NCI-H1105 treated with DMSO at 0.1 percent for 48 hours (cell line): ENCODE measurements around the gene TBCK.

Experiments used
- DNase-seq: peaks from one replicate; lab custom pipeline; 2025; lab: John Stamatoyannopoulos, UW

The TBCK gene

GRCh38 chr4:106038908-106039307 is 277.1 kb downstream of the TBCK start:
- DNase-seq: no peak

DNA sequence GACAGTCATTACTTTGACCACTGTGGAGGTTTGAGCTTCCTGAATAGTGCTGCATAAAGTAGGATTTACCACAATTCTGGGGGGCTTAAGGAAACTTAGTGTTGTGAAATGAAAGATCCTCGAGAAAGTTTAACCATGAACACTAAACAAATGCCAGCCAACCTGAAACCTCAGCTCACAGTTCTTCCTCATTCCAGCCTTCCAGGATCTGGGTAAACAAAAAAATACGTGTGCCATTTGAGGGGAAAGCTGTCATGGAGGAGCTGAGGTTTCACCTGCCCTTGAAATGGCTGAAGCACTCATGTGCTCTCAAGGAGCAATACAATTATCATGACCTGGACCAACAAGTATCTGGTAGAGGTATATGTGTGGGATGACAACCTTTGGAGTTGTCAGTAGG is 278.0 kb downstream of the TBCK start:
- no peak for DNase-seq

GRCh38 chr4:106036848-106037247 is 279.2 kb downstream of the TBCK start:
- DNase-seq: no peak

GRCh38 chr4:106036334-106036733 is 279.7 kb downstream of the TBCK start:
- no peak for DNase-seq

DNA sequence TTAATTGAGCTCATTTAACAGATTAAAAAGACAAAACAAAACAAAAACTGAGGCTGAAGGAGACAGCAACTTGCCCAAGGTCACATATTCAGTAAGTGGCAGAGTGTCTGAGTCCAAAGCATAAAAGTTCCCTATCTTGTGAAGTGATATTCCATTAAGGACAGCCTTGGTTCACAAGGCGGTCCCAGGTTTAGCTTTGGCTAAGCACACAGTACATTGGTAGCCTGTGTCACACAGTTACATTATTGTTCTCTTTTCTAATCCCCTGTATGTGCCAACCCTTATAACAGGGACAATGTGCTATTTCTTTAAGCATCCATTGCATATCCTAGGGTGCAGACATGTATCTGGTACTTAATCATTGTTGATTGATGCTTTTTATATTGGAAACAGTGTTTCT is 280.8 kb downstream of the TBCK start:
- no peak for DNase-seq

- no peak for DNase-seq
Measured at GRCh38 chr4:106034751-106035150, 281.3 kb downstream of the TBCK start.

- DNase-seq: no peak
Measured at GRCh38 chr4:106034220-106034619, 281.8 kb downstream of the TBCK start.

- DNase-seq: no peak
Measured at GRCh38 chr4:106033469-106033868, 282.5 kb downstream of the TBCK start.

DNA sequence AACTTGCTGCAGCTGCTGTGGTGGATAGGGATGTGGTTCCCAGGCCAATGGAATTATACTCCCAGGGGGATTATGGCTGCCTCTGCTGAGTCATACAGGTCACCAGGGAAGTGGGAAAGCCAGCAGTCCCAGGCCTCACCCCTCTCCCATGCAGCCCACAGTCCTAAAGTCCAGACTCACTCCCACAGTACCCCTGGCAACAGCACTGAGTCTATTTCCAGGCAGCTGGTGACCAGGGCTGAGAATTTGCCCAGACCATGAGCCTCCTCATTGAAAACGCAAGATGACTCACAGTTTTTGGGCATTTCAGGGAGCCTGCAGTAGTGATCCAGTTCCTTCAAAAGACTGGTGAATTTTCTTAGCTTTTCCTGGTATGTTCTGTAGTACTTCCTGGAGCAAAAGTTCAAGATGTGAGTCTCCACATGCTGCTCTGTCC is 283.1 kb downstream of the TBCK start:
- no peak for DNase-seq

- DNase-seq: no peak
Measured at GRCh38 chr4:106022454-106022853, 293.6 kb downstream of the TBCK start.

DNA sequence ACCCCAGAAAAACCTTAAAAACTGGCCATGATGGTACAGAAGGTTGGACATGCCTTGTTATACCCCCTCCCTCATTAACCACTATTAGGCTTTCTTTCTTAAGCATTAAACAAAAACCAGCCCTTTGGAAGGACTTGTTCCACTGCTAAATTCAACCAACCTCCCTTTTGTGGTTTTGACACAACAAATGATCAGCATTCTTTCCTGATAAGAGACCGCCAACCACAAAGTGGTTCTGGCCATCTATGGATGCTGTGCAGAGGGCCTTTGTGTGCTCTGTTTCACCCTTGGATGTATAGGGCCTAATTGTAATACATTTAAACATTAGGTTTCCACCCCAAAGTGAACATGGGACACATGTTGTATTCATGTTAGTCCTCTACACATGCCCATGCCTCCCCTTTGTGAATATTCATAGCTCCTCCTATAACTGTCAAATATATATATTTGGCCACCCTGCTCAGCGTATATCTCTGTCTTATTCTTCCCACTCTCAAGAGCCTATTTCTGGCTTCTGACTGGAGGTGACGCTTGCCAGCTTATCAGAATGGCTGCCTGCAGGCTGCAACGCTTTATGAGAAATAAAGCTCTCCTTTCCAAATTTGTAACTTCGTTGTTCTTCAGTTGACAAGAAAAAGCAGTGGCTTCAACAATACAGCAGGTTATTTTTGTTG is 294.1 kb downstream of the TBCK start:
- DNase-seq: no peak

GRCh38 chr4:106019771-106020170 is 296.2 kb downstream of the TBCK start:
- DNase-seq: no peak

- no peak for DNase-seq
Measured at GRCh38 chr4:106017975-106018374, 298.0 kb downstream of the TBCK start.

GRCh38 chr4:106011387-106011786 is 304.6 kb downstream of the TBCK start:
- DNase-seq: no peak

DNA sequence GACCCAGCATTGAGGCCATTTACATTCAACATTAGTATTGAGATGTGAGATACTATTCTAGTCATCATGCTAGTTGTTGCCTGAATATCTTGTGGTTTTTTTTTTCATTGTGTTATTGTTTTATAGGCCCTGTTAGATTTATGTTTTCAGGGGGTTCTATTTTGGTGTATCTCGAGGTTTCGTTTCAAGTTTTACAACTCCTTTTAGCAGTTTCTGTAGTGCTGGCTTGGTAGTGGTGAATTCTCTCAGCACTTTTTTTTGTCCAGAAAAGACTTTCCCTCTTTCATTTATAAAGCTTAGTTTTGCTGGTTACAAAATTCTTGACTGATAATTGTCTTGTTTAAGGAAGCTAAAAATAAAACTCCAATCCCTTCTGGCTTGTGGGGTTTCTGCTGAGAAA is 305.2 kb downstream of the TBCK start:
- DNase-seq: no peak

DNA sequence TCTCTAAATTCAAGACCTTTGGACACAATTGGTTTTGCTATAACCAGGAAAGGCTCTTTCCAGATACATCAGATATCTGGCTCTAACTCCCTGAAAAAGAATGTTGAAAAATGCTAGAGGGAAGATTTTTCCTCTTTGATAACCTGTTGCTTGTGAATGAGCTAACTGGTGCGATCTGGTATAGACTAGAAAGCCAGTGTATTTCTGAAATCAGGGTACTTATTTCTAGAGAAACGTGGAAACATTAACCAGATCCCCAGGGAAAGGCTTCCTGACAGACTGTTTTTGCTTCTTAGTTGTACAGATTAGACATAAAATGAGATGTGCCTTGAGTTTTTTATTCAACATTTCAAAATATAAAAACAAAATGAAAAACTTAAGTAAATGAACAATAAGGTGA is 313.0 kb downstream of the TBCK start:
- no peak for DNase-seq

- DNase-seq: no peak
Measured at GRCh38 chr4:105998171-105999063, 317.6 kb downstream of the TBCK start.

- no peak for DNase-seq
Measured at GRCh38 chr4:105996845-105997244, 319.2 kb downstream of the TBCK start.

DNA sequence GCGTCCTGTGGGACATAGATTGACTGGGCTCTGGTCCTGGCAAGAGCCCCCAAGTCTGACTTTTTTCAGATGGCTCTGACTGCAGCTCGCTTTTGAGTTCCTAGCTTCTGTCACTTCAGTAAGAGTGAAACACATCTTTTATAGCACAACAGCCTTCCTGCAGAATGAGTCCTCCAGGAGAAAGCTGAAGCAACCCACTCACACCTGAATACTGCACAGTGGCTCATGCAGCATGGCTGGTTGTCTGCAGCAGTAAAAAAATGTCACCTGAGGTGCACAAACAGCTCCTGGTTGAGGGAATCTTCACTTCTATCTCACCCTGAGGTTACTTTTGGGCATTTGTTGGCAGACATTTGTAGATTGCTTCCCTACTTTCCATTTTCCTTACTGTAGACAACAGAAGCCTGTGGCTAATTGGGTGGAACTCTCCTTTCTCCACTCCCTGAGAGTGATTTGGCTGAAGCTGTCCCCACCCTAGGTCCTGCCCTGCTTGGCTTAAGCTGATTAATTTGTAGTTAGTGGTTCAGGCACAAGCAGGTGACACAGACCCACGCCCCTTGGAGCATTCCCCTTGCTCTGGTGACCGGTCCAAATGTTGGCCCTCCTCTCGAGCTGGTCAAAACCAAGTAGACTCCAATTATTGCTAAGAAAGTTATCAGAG is 321.0 kb downstream of the TBCK start:
- DNase-seq: no peak

- no peak for DNase-seq
Measured at GRCh38 chr4:105994061-105994460, 321.9 kb downstream of the TBCK start.

DNA sequence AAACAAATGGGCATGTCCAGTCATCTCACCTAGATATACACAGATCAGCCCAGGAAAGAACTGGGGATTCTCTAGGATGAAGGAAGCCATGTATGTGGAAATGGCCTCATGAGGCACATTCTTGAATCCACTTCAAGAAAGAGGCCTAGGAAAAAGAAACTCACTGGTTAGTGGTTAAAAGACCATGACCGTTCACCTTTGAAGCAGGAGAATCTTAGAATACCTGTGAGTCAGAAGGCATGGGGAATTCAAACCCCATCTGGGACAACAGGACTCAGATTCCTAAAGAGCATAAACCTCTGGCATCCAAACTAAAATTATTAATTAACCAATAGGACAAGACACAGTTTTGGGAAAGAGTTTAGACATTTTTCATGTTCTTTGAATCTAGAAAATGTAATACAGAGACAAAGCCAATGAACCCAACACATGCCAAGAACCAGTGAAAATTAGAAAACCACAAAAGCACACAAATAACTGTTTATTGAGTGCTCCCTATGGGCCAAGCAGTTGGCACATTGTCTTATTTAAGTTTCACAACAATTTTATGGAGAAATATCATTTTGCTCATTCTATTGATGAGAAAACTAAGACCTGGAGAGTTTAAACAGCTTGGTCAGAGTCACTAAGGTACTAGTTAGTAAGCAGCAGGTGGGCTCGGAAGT is 323.2 kb downstream of the TBCK start:
- no peak for DNase-seq

- no peak for DNase-seq
Measured at GRCh38 chr4:105991726-105992125, 324.3 kb downstream of the TBCK start.
